ENCODE measurements around the gene SRSF12.
"Not testable (repeated sequence)": the region's sequence is repeated elsewhere in the genome, so short reads cannot be mapped to it uniquely, and the experiment has no call there.

Gene SRSF12

GRCh38 chr6:89128256-89128671, 10.4 kb upstream of the SRSF12 start:
- DNase-seq, result not testable (repeated sequence)

GRCh38 chr6:89122625-89123024, 4.8 kb upstream of the SRSF12 start:
- DNase-seq, result no peak

GRCh38 chr6:89121934-89122333, 4.1 kb upstream of the SRSF12 start:
- DNase-seq, result no peak

- DNase-seq, result no peak
These were observed 2.5 kb upstream of the SRSF12 start for GRCh38 chr6:89120371-89120770.

- no peak for DNase-seq
These were observed 1.1 kb upstream of the SRSF12 start for GRCh38 chr6:89118931-89119330.

GRCh38 chr6:89116702-89117101, 1.2 kb downstream of the SRSF12 start:
- no peak for DNase-seq

- DNase-seq, result no peak
These were observed 5.9 kb downstream of the SRSF12 start for GRCh38 chr6:89111933-89112332.

- DNase-seq, result no peak
These were observed 7.6 kb downstream of the SRSF12 start for GRCh38 chr6:89110284-89110683.

GRCh38 chr6:89100114-89100513, 17.8 kb downstream of the SRSF12 start:
- no peak for DNase-seq

GRCh38 chr6:89098461-89098860, 19.4 kb downstream of the SRSF12 start:
- no peak for DNase-seq

GRCh38 chr6:89087881-89088280, 30.0 kb downstream of the SRSF12 start:
- DNase-seq, result no peak

- no peak for DNase-seq
These were observed 32.3 kb downstream of the SRSF12 start for GRCh38 chr6:89085409-89086205.

GRCh38 chr6:89084954-89085353, 32.9 kb downstream of the SRSF12 start:
- no peak for DNase-seq

- no peak for DNase-seq
These were observed 33.3 kb downstream of the SRSF12 start for GRCh38 chr6:89084542-89084941.

GRCh38 chr6:89082486-89082891, 35.4 kb downstream of the SRSF12 start:
- no peak for DNase-seq

- peak; percentile 75 for DNase-seq
These were observed 36.2 kb downstream of the SRSF12 start for GRCh38 chr6:89081423-89082322.

- DNase-seq, result no peak
These were observed 36.8 kb downstream of the SRSF12 start for GRCh38 chr6:89081129-89081422.

GRCh38 chr6:89080281-89081128, 37.4 kb downstream of the SRSF12 start, which contains the start of gene PNRC1:
Gene PNRC1, plus strand, starts transcription at chr6:89080751. Its CDS starts 144 bp downstream, at chr6:89080895.
- DNase-seq, result peak; percentile 88

- DNase-seq, result no peak
These were observed 38.2 kb downstream of the SRSF12 start for GRCh38 chr6:89079511-89080234.

- no peak for DNase-seq
These were observed 44.0 kb downstream of the SRSF12 start for GRCh38 chr6:89073840-89074239.

GRCh38 chr6:89073014-89073620, 44.8 kb downstream of the SRSF12 start:
- peak; percentile 91 for DNase-seq

GRCh38 chr6:89071036-89071435, 46.8 kb downstream of the SRSF12 start:
- no peak for DNase-seq

Measured in SIG-M5 (cell line).